ENCODE measurements around the gene TVP23B. TPM values are rescaled to one million over a fixed set of nuclear protein-coding genes. Genes with fewer than 3 reads are reported as not detected.
"Not testable (repeated sequence)": the region's sequence is repeated elsewhere in the genome, so short reads cannot be mapped to it uniquely, and the experiment has no call there.

TVP23B gene
- total and polyA plus RNA-seq, 2 donors (not counting 1 experiment from before 2014, with no cell fraction given) = 6.6 to 37.1 TPM

GRCh38 chr17:18739616-18740391 is 41.2 kb upstream of the TVP23B start:
- ATAC-seq (ENCODE audit: low read depth); H3K9ac ChIP-seq (ENCODE audit: low read length); H3K9me3 Mint-ChIP-seq (ENCODE audit: insufficient read depth); H3K4me1 Mint-ChIP-seq; H3K27me3 Mint-ChIP-seq; POLR2A ChIA-PET; H3K4me3 ChIP-seq (ENCODE audit: control extremely low read depth in 1 of 5, extremely low read depth in 1 of 5, insufficient read depth in 1 of 5, low read depth in 2 of 5, low read length in 4 of 5); H3K27me3 ChIP-seq (replicated peaks in 1 of 4; ENCODE audit: control extremely low read depth in 1 of 4, control insufficient read depth in 3 of 4, insufficient read depth in 4 of 4, low read length in 3 of 4); H3K27ac ChIP-seq (ENCODE audit: low read length in 2 of 2); H3K4me1 ChIP-seq (ENCODE audit: control insufficient read depth in 2 of 2, insufficient read depth in 2 of 2, low read length in 2 of 2); H2AFZ ChIP-seq (ENCODE audit: insufficient read depth, low read depth, low read length, poor library complexity, severe bottlenecking); intact Hi-C loops (cut with micrococcal nuclease); H3K36me3 ChIP-seq (replicated peaks in 1 of 2; ENCODE audit: control extremely low read depth in 1 of 2, control insufficient read depth in 1 of 2, extremely low read depth in 1 of 2, insufficient read depth in 2 of 2, low read length in 1 of 2); CTCF ChIA-PET; H4K20me1 ChIP-seq (ENCODE audit: control insufficient read depth, insufficient read depth, low read length, poor library complexity, severe bottlenecking); H3K4me2 ChIP-seq (replicated peaks; ENCODE audit: low read depth, low read length, poor library complexity, severe bottlenecking); H3K4me3 Mint-ChIP-seq; H3K27ac Mint-ChIP-seq; H3K9me3 ChIP-seq (ENCODE audit: control extremely low read depth in 1 of 3, control insufficient read depth in 2 of 3, insufficient read depth in 1 of 3, low read length in 2 of 3); DNase-seq; H3K79me2 ChIP-seq (ENCODE audit: control insufficient read depth, insufficient read depth, low read length): not testable (repeated sequence)
- 100% methylated on average over 2 of the region's 7 CpGs for WGBS (ENCODE audit: insufficient coverage)

- H3K36me3 ChIP-seq (replicated peaks in 1 of 2; ENCODE audit: control extremely low read depth in 1 of 2, control insufficient read depth in 1 of 2, extremely low read depth in 1 of 2, insufficient read depth in 2 of 2, low read length in 1 of 2); H3K79me2 ChIP-seq (ENCODE audit: control insufficient read depth, insufficient read depth, low read length): not testable (repeated sequence)
- WGBS (ENCODE audit: insufficient coverage) = 85% methylated on average over 2 of the region's 6 CpGs
These were observed 39.8 kb upstream of the TVP23B start for GRCh38 chr17:18741228-18741627.

GRCh38 chr17:18743699-18744421 is 37.1 kb upstream of the TVP23B start, which contains the start of gene FBXW10:
Gene FBXW10 (plus strand): TSS chr17:18744054. CDS start chr17:18744245, 191 bp downstream.
- POLR2A ChIA-PET; H3K9ac ChIP-seq (ENCODE audit: low read length): not testable (repeated sequence)

More at GRCh38 chr17:18741228-18741627, 39.8 kb upstream of the TVP23B start:
- intact Hi-C loops (cut with micrococcal nuclease); H3K4me1 ChIP-seq (ENCODE audit: control insufficient read depth in 2 of 2, insufficient read depth in 2 of 2, low read length in 2 of 2); DNase-seq; H3K4me3 ChIP-seq (ENCODE audit: control extremely low read depth in 1 of 5, extremely low read depth in 1 of 5, insufficient read depth in 1 of 5, low read depth in 2 of 5, low read length in 4 of 5); H3K4me3 Mint-ChIP-seq; H3K9me3 ChIP-seq (ENCODE audit: control extremely low read depth in 1 of 3, control insufficient read depth in 2 of 3, insufficient read depth in 1 of 3, low read length in 2 of 3); H3K9ac ChIP-seq (ENCODE audit: low read length); H2AFZ ChIP-seq (ENCODE audit: insufficient read depth, low read depth, low read length, poor library complexity, severe bottlenecking); H4K20me1 ChIP-seq (ENCODE audit: control insufficient read depth, insufficient read depth, low read length, poor library complexity, severe bottlenecking); H3K27ac Mint-ChIP-seq; ATAC-seq (ENCODE audit: low read depth); H3K27ac ChIP-seq (ENCODE audit: low read length in 2 of 2); H3K27me3 Mint-ChIP-seq; H3K4me1 Mint-ChIP-seq; CTCF ChIA-PET; H3K9me3 Mint-ChIP-seq (ENCODE audit: insufficient read depth); H3K27me3 ChIP-seq (replicated peaks in 1 of 4; ENCODE audit: control extremely low read depth in 1 of 4, control insufficient read depth in 3 of 4, insufficient read depth in 4 of 4, low read length in 3 of 4); POLR2A ChIA-PET; H3K4me2 ChIP-seq (replicated peaks; ENCODE audit: low read depth, low read length, poor library complexity, severe bottlenecking): not testable (repeated sequence)

GRCh38 chr17:18744726-18745125 is 36.3 kb upstream of the TVP23B start:
- H3K79me2 ChIP-seq (ENCODE audit: control insufficient read depth, insufficient read depth, low read length); H3K4me2 ChIP-seq (replicated peaks; ENCODE audit: low read depth, low read length, poor library complexity, severe bottlenecking); H3K27ac ChIP-seq (ENCODE audit: low read length in 2 of 2); H4K20me1 ChIP-seq (ENCODE audit: control insufficient read depth, insufficient read depth, low read length, poor library complexity, severe bottlenecking); DNase-seq; POLR2A ChIA-PET; H3K4me3 Mint-ChIP-seq; ATAC-seq (ENCODE audit: low read depth); intact Hi-C loops (cut with micrococcal nuclease); CTCF ChIA-PET; H3K4me1 Mint-ChIP-seq; H3K4me3 ChIP-seq (ENCODE audit: control extremely low read depth in 1 of 5, extremely low read depth in 1 of 5, insufficient read depth in 1 of 5, low read depth in 2 of 5, low read length in 4 of 5); H3K27me3 Mint-ChIP-seq; H2AFZ ChIP-seq (ENCODE audit: insufficient read depth, low read depth, low read length, poor library complexity, severe bottlenecking); H3K36me3 ChIP-seq (replicated peaks in 1 of 2; ENCODE audit: control extremely low read depth in 1 of 2, control insufficient read depth in 1 of 2, extremely low read depth in 1 of 2, insufficient read depth in 2 of 2, low read length in 1 of 2); H3K4me1 ChIP-seq (ENCODE audit: control insufficient read depth in 2 of 2, insufficient read depth in 2 of 2, low read length in 2 of 2); H3K9ac ChIP-seq (ENCODE audit: low read length); H3K27ac Mint-ChIP-seq; H3K9me3 Mint-ChIP-seq (ENCODE audit: insufficient read depth); H3K9me3 ChIP-seq (ENCODE audit: control extremely low read depth in 1 of 3, control insufficient read depth in 2 of 3, insufficient read depth in 1 of 3, low read length in 2 of 3); H3K27me3 ChIP-seq (replicated peaks in 1 of 4; ENCODE audit: control extremely low read depth in 1 of 4, control insufficient read depth in 3 of 4, insufficient read depth in 4 of 4, low read length in 3 of 4): not testable (repeated sequence)
- WGBS (ENCODE audit: insufficient coverage) = no CpG with 5 or more reads among the region's 4 CpGs

More at GRCh38 chr17:18743699-18744421, 37.1 kb upstream of the TVP23B start, which contains the start of gene FBXW10:
- H3K4me3 Mint-ChIP-seq; H3K9me3 Mint-ChIP-seq (ENCODE audit: insufficient read depth); H3K36me3 ChIP-seq (replicated peaks in 1 of 2; ENCODE audit: control extremely low read depth in 1 of 2, control insufficient read depth in 1 of 2, extremely low read depth in 1 of 2, insufficient read depth in 2 of 2, low read length in 1 of 2); H3K27me3 Mint-ChIP-seq; CTCF ChIA-PET; ATAC-seq (ENCODE audit: low read depth); H3K4me3 ChIP-seq (ENCODE audit: control extremely low read depth in 1 of 5, extremely low read depth in 1 of 5, insufficient read depth in 1 of 5, low read depth in 2 of 5, low read length in 4 of 5); H3K9me3 ChIP-seq (ENCODE audit: control extremely low read depth in 1 of 3, control insufficient read depth in 2 of 3, insufficient read depth in 1 of 3, low read length in 2 of 3); H3K4me1 ChIP-seq (ENCODE audit: control insufficient read depth in 2 of 2, insufficient read depth in 2 of 2, low read length in 2 of 2); H3K4me1 Mint-ChIP-seq; intact Hi-C loops (cut with micrococcal nuclease); H3K27ac ChIP-seq (ENCODE audit: low read length in 2 of 2); H4K20me1 ChIP-seq (ENCODE audit: control insufficient read depth, insufficient read depth, low read length, poor library complexity, severe bottlenecking); H3K79me2 ChIP-seq (ENCODE audit: control insufficient read depth, insufficient read depth, low read length); H3K27ac Mint-ChIP-seq; H3K27me3 ChIP-seq (replicated peaks in 1 of 4; ENCODE audit: control extremely low read depth in 1 of 4, control insufficient read depth in 3 of 4, insufficient read depth in 4 of 4, low read length in 3 of 4); DNase-seq; H2AFZ ChIP-seq (ENCODE audit: insufficient read depth, low read depth, low read length, poor library complexity, severe bottlenecking); H3K4me2 ChIP-seq (replicated peaks; ENCODE audit: low read depth, low read length, poor library complexity, severe bottlenecking): not testable (repeated sequence)
- WGBS (ENCODE audit: insufficient coverage) = no CpG with 5 or more reads among the region's 10 CpGs
